HEK293T (cell line): Measurements from ENCODE around the gene MEI4.

Experiments used
- CTCF ChIA-PET: fragments of 350-600 bp; formaldehyde crosslinking; extraction: SDS; loops from one replicate; lab custom pipeline; 2021; ENCODE audit warnings: antibody characterized with exemption, inconsistent platforms; lab: Yijun Ruan, JAX
- POLR2A ChIA-PET: fragments of 350-600 bp; formaldehyde crosslinking; extraction: SDS; loops from one replicate; lab custom pipeline; 2020; ENCODE audit warnings: antibody characterized with exemption, inconsistent platforms; lab: Yijun Ruan, JAX
- DNase-seq: peaks from one replicate; pipeline ENCODE4 v3.0.0; 2012; ENCODE audit warnings: mixed read lengths; ENCODE audit errors: extremely low spot score
- ARNT ChIP-seq: fragments of 450-650 bp; IDR thresholded peaks from 2 replicates; pipeline ENCODE4 v1.6.1; 2017; ENCODE audit warnings: mild to moderate bottlenecking
- BHLHE40 ChIP-seq: fragments of 450-650 bp; IDR thresholded peaks from 2 replicates; pipeline ENCODE4 v1.6.1; 2016; ENCODE audit warnings: mild to moderate bottlenecking, moderate library complexity, borderline replicate concordance
- CTBP1 ChIP-seq: fragments of 450-650 bp; IDR thresholded peaks from 2 replicates; pipeline ENCODE4 v1.6.1; 2016; ENCODE audit warnings: borderline replicate concordance
- ELF4 ChIP-seq: fragments of 450-650 bp; IDR thresholded peaks from 2 replicates; pipeline ENCODE4 v1.6.1; 2017; ENCODE audit warnings: antibody characterized with exemption
- FOXA1 ChIP-seq: fragments of 450-650 bp; IDR thresholded peaks from 2 replicates; pipeline ENCODE4 v1.6.1; 2016; ENCODE audit warnings: mild to moderate bottlenecking
- FOXK2 ChIP-seq: fragments of 450-650 bp; IDR thresholded peaks from 2 replicates; pipeline ENCODE4 v1.6.1; 2016; ENCODE audit warnings: mild to moderate bottlenecking
- FOXM1 ChIP-seq: fragments of 450-650 bp; IDR thresholded peaks from 2 replicates; pipeline ENCODE4 v1.6.1; 2017; ENCODE audit warnings: mild to moderate bottlenecking, borderline replicate concordance
- HDGF ChIP-seq: fragments of 450-650 bp; IDR thresholded peaks from 2 replicates; pipeline ENCODE4 v1.6.1; 2017; ENCODE audit warnings: antibody characterized with exemption, borderline replicate concordance
- L3MBTL2 ChIP-seq: fragments of 450-650 bp; conservative IDR thresholded peaks from 2 replicates; pipeline ENCODE4 v1.6.1; 2016; ENCODE audit warnings: mild to moderate bottlenecking
- LEF1 ChIP-seq: fragments of 450-650 bp; IDR thresholded peaks from 2 replicates; pipeline ENCODE4 v1.6.1; 2017; ENCODE audit warnings: mild to moderate bottlenecking, borderline replicate concordance
- NFRKB ChIP-seq: fragments of 450-650 bp; IDR thresholded peaks from 2 replicates; pipeline ENCODE4 v1.6.1; 2016; ENCODE audit warnings: mild to moderate bottlenecking, moderate library complexity
- SP1 ChIP-seq: fragments of 450-650 bp; IDR thresholded peaks from 2 replicates; pipeline ENCODE4 v1.6.1; 2017
- SUZ12 ChIP-seq: fragments of 450-650 bp; IDR thresholded peaks from 2 replicates; pipeline ENCODE4 v1.6.1; 2016; ENCODE audit warnings: mild to moderate bottlenecking
- TARDBP ChIP-seq: fragments of 450-650 bp; IDR thresholded peaks from 2 replicates; pipeline ENCODE4 v1.6.1; 2016
- ZNF384 ChIP-seq: fragments of 450-650 bp; IDR thresholded peaks from 2 replicates; pipeline ENCODE4 v1.6.1; 2016
- TF ChIP-seq, protein P1 (sequence below): fragments of 450-650 bp; IDR thresholded peaks from 2 replicates; pipeline ENCODE4 v1.6.1; 2016

Gene MEI4

DNA sequence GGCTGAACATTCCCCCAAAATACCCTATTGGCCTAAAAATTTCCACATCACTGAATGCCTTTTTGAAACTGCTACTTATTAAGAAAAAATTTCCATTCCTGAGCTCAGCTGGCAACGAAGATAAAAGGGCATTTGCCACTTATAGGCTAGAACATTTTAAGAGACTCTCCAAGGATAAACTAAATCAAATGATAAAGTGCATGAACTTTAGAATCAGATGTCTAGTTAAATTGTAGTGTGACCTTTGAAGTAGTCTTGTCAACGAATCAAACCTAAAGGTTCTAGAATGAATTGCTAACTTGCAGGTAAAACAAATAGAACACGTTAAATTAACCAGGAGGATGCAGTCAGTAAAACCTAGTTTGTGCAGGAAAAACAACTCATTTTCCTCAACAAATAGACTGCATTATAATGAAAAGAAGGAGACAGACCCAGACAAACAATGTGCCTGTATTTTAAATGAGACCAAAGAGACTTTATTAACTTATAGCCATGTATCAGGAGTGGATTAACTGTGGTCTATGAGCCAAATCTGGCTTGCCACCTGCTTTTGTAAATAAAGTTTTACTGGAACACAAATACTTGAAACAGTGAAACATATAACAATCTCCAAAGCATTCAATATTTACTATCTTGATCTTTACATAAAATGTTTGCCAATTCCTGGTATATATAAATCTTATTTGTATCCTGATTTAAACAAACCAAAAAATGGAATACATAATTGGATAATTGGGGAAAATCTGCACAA lies 184.4 kb downstream of the MEI4 start:
- no peak for TF ChIP-seq ZNF384
- no peak for TF ChIP-seq ELF4
- TF ChIP-seq L3MBTL2: no peak
- TF ChIP-seq HDGF: no peak
- TF ChIP-seq SP1: no peak
- TF ChIP-seq NFRKB: no peak
- no peak for TF ChIP-seq FOXA1
- no peak for TF ChIP-seq CTBP1
- TF ChIP-seq TARDBP: no peak
- no peak for TF ChIP-seq BHLHE40
- TF ChIP-seq FOXK2: no peak
- no peak for TF ChIP-seq FOXM1
- TF ChIP-seq SUZ12: no peak
- no peak for TF ChIP-seq ARNT
- TF ChIP-seq, protein P1, sequence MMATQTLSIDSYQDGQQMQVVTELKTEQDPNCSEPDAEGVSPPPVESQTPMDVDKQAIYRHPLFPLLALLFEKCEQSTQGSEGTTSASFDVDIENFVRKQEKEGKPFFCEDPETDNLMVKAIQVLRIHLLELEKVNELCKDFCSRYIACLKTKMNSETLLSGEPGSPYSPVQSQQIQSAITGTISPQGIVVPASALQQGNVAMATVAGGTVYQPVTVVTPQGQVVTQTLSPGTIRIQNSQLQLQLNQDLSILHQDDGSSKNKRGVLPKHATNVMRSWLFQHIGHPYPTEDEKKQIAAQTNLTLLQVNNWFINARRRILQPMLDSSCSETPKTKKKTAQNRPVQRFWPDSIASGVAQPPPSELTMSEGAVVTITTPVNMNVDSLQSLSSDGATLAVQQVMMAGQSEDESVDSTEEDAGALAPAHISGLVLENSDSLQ: no peak
- no peak for TF ChIP-seq LEF1
- no peak for DNase-seq
- CTCF ChIA-PET: no interaction called here
- POLR2A ChIA-PET: no interaction called here

DNA sequence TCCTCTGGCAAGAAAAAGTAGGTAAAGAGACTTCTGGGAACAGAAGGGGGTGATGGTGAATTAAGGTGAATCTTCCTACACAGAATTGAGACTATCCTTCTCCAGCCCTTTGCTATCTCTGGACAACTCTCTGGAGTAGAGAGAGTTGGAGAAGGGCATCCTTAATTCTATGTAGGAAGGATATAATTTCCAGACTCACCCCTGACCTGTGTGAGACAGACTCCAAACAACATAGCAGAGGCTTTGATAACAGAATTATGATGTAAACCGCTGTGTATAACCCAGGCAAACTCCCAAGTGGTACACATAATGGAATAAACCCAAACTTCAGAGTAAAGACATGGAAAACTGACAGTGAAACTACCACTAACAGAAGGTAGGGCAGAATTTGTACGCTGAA lies 186.5 kb downstream of the MEI4 start:
- POLR2A ChIA-PET: no interaction called here
- TF ChIP-seq FOXA1 (no peak), ZNF384 (no peak), FOXM1 (no peak), TARDBP (no peak), SP1 (no peak), ELF4 (no peak), CTBP1 (no peak), LEF1 (no peak), HDGF (no peak)
- TF ChIP-seq, protein P1: no peak
- CTCF ChIA-PET: no interaction called here
- no peak for DNase-seq

DNA sequence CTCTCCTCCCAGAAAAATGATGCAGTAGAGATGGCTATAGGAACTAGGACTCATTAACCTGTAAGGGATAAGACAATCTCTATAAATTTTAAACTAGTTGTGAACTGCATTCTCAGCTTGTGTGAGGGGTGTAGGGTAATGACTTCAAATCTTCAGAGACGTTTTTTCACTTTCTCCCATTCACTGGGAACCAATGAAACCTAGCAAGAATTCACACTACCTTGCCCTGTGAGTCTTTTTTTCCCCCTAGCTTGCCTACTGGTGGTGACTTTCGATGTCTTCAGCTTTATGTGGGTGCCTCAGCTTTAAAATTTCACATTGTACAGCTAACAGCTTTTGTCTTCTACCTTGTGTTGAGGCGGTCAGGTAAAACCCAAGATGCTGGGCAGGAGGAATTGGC lies 192.0 kb downstream of the MEI4 start:
- CTCF ChIA-PET: no interaction called here
- TF ChIP-seq HDGF (no peak), FOXK2 (no peak), NFRKB (no peak), ELF4 (no peak), TARDBP (no peak), BHLHE40 (no peak), L3MBTL2 (no peak), CTBP1 (no peak), ARNT (no peak)
- TF ChIP-seq, protein P1: no peak
- POLR2A ChIA-PET: no interaction called here
- no peak for DNase-seq

- no peak for DNase-seq
- ChIA-PET POLR2A (no interaction called here), CTCF (no interaction called here)
- no peak for TF ChIP-seq HDGF
- TF ChIP-seq BHLHE40: no peak
- TF ChIP-seq SP1: no peak
- no peak for TF ChIP-seq ELF4
- no peak for TF ChIP-seq L3MBTL2
- no peak for TF ChIP-seq FOXA1
These were observed 200.6 kb downstream of the MEI4 start for GRCh38 chr6:77853401-77853800.

DNA sequence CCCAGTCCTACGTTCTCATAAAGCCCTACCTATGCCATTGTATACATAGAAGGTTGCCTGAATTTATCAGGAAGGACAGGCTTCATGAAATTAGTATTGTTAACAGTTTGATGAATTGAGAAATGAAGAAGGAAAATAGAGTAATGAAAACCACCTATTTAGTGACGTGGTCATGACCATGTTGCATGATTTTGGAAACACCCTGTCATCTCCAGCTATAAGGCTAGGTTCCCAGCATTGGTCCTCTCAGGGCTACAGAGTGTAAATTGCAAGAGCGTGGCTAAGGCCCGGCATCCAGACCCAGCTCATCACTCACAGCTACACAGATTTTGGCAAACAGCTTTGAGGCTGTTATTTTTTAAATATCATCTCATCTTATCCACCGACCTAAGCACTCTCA lies 203.6 kb downstream of the MEI4 start:
- TF ChIP-seq FOXM1: no peak
- no peak for TF ChIP-seq FOXA1
- no peak for TF ChIP-seq HDGF
- no peak for TF ChIP-seq ARNT
- TF ChIP-seq SP1: no peak
- TF ChIP-seq L3MBTL2: no peak
- TF ChIP-seq SUZ12: no peak
- TF ChIP-seq FOXK2: no peak
- TF ChIP-seq NFRKB: no peak
- DNase-seq: no peak
- ChIA-PET POLR2A (no interaction called here), CTCF (no interaction called here)

- no peak for DNase-seq
- ChIA-PET POLR2A (no interaction called here), CTCF (no interaction called here)
- no peak for TF ChIP-seq HDGF
- TF ChIP-seq SUZ12: no peak
- TF ChIP-seq LEF1: no peak
- no peak for TF ChIP-seq CTBP1
- TF ChIP-seq SP1: no peak
- no peak for TF ChIP-seq FOXM1
- TF ChIP-seq NFRKB: no peak
- no peak for TF ChIP-seq FOXA1
- no peak for TF ChIP-seq FOXK2
- no peak for TF ChIP-seq L3MBTL2
- TF ChIP-seq, protein P1: no peak
- no peak for TF ChIP-seq ZNF384
- no peak for TF ChIP-seq ELF4
- no peak for TF ChIP-seq BHLHE40
- no peak for TF ChIP-seq TARDBP
- no peak for TF ChIP-seq ARNT
These were observed 204.6 kb downstream of the MEI4 start for GRCh38 chr6:77857421-77857820.
